ENCODE measurements around the gene LSM14B. TPM values are rescaled to one million over a fixed set of nuclear protein-coding genes. Genes with fewer than 3 reads are reported as not detected.
A peak's percentile ranks its signal among the peaks of the same experiment; 100 is the strongest.

Gene LSM14B
- total RNA-seq, 1 donor from 2014 or later: 32.7 TPM

DNA sequence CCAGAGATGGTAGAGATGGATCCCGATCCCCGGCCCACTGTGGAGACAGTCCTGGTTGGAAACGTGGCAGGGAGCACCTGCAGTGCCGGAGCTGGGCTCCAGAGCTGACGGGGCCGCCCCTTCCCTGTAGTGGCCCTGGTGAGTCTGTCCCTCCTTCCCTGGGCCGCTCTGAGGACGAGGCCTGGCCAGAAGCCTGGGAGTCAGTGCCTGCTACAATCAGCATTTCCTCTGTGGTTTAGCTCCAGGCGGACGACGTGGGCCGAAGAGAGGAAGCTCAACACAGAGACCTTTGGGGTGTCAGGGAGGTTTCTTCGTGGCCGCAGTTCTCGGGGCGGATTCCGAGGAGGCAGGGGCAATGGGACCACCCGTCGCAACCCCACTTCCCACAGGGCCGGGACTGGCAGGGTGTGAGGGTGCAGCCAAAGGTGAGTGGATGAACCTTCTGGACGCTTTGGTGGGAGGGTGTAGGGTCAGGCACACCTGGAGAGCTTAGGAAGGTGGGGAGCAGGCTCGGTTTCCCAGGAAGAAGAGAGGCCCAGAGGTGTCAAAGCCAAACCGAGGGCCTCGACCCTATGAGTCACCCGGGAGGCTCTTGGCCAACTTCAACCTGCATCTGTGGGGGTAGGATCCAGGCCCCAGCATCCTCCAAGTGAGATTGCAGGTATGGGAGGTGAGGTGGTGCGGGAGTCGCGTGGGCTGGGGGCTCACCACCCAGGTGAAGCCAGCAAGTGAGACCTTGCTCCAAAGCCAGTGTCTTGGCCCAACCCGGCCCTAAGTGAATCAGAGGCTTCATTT is 11.0 kb downstream of the LSM14B start:
- DNase-seq: no peak

DNA sequence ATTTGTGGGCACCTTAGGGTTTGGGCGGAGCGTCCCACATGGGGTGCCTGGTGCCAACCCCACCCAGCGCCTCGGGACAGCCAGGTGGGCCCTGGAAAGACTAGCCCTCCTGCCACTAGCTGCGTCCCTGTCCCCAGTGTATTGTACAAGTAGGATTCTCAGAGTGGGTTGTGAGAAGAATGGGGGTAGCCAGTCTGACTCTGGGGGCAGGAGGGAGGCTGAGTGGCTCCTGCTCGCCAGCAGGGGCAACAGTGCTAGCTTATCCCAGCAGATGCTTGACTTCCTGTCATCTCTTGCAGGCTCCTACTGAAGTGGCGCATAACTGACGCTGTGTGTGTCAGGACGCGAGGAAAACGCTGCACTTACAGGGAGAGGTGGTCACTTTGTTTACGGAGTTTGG is 11.6 kb downstream of the LSM14B start:
- no peak for DNase-seq

DNA sequence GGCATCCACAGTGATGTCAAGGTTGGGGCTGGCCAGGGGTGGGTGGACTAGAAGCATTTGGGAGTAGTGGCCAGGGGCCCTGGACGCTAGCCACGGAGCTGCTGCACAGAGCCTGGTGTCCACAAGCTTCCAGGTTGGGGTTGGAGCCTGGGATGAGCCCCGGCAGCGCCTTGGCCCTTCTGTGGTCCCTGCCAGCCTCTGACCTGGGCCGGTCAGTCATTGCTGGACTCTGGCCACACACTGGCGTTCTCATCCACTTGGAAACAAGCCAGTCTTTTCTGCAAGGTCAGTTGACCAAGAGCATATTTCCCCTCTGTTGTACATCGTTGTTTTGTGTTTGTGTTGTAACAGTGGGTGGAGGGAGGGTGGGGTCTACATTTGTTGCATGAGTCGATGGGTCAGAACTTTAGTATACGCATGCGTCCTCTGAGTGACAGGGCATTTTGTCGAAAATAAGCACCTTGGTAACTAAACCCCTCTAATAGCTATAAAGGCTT is 12.5 kb downstream of the LSM14B start:
- no peak for DNase-seq

DNA sequence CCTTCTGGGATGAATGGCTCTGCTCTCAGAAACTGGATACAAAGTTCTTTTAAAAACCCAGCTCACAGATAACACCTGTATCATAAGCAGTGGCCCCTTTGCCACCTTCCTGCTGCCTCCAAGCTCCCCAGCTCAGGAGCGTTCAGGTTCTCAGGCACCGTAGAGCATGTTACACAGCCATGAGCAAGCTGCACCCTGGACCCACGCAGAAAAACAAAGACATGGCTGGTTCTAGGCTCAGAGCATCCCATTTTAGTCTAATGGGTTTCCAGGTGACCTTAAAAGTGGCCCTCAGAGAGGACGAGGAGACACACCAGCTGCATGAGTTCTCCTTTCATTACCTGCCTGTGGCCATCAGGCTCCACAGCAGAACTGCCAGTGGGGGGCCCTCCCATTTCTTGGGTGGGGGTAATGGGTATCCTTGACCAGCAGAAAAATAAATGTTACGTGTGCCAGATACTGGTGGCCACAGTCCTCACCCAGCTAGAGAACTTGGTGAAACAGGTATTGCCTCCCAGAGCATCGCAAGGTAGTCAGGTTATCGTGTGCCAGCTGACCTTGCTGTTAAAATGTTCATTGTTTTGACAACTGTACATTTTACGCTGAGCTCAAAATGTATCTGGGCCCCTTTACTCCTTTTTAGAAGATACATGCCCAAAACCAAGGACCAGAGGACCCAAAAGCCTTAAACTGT is 13.4 kb downstream of the LSM14B start:
- no peak for DNase-seq

DNA sequence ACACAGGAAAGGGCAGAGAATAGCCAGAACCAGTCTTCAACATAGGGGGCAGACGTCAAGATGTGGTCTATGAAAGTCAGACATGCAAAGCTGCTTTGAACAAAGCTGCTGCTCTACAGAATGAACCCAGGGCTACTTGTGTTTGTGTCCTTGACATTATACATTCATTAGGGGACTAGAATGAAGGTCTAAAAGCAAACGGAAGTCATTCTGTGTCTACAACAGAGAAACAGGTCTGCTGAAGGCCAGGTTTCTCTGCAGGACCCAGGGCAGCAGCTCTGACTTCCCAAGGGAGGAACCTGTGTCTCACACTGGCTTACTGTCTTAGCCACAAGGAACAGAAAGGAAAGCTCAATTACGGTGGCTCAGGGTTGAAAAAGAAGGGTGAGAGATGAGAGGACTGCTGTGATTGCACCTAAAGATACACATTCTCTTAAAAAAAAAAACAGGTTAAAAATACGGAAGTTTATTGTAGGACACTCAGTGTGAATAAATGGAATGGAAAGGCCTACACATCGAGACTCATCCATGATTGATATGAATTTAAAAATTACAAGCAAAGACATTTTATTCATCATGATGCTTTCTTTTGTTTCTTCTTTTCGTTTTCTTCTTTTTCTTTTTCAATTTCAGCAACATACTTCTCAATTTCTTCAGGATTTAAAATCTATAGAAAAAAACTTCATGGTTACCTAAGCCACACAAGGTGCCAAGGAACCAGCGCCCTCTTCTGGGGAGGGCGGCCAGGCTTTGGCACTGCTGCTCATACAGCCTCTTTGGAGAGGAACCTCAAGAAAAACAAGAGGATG is 14.2 kb downstream of the LSM14B start:
- DNase-seq: no peak

DNA sequence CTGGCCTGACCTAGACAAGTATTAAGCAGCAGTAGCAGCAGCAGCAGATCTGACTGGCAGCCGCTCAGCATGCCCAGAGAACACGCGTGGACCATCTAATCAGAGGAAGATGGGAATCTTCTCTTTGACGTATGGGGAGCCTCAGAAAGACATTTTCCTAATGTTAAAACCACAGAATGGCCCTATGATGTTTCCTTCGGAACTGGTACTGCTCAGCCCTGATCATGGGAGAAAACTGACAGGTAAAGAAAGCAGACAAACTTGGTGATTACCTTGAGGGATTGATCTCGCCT is 14.8 kb downstream of the LSM14B start:
- no peak for DNase-seq

DNA sequence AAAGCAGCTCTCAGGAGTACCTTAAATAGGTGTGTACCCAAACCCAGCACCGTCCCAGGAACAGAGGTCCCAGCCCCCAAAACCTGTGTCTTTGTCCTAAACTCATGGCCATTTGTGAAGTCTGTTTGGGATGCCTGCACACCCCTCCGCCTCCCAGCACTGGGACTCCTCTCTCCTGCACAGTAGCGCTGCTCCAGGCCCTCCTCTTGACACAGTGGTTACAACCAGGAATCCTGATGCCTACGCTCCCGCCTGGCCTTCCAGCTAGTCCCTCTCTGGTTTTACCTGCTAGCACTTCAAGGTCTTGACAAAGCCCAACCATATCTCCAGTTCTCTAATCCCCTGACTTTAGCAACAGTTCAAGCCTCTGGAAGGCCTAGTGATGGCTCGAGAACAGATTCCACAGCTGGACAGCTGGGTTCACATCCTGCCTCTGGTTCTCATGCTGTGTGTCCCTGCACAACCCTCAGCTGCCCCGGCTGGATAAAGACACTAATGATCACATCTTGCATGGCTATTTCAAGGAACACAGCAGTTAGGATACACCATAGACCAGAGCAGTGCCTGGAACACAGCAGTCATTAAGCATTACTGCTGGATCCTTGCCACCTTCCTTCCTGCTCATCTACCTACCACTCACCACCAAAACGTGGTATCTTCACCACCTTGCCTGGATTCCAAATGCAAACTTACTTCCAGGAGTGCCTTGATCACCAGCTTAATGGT is 15.4 kb downstream of the LSM14B start:
- DNase-seq: no peak

DNA sequence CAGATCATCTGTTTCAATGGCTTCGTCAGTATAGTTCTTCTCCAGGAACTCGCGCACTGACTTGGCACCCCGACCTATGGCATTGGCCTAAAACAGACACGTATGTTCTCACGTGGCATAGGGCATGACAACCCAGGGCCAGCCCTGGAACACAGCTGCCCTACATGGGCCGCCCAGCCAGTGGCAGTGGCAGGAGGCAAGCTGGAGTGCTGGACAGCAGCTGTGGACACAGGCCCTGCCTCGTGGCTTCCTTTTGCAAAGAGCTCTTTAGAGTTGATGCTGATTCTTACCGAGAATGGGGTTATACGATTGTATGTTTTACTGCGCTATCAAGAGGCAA is 15.9 kb downstream of the LSM14B start:
- no peak for DNase-seq

DNA sequence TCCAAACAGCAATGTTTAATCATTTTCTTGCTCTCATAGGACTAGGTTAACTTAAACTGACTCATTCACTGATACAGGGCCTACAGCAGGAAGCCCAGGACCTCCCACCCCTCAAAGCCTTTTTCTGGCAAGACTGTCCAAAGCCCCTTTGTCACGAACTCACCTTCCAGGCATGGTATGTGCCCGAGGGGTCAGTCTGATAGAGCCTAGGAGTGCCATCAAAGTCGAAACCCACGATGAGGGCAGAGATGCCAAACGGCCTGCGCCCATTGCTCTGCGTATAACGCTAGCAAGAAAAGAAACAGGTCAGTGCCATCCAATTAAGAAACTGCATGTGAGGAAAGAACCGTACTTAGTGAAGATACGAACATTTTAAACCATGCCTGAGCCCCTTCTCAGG is 16.6 kb downstream of the LSM14B start:
- DNase-seq: no peak

DNA sequence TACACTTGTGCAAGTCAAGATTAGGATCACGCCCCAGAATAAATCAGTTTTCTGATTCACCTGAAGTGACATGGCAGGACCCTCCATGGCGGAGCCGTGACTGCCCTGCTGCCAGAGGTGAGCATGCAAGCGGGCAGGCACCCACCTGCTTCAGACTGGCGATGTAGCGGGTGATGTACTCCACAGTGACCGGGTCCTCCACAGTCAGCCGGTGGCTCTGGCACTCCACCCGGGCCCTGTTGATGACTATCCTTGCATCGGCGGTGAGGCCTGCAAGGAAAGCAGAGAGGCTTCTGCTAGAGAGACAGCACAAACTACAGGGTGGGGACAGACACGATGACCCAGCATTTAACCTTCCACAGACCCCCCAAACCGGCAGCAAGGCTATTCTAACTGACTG is 17.4 kb downstream of the LSM14B start:
- no peak for DNase-seq

DNA sequence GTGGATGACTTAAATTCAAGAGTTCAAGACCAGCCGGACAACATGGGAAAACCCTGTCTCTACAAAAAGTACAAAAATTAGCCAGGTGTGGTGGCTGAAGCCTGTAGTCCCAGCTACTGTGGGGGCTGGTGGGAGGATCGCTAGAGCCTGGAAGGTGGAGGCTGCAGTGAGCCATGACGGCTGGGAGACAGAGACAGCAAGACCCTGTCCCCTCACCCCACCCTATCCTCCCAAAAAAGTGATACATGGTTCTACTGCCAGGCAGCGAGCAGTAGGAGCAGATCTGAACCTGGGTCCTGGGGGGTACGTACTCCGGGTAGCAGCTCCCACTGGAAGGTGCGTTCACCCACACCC is 18.7 kb downstream of the LSM14B start:
- DNase-seq: no peak

DNA sequence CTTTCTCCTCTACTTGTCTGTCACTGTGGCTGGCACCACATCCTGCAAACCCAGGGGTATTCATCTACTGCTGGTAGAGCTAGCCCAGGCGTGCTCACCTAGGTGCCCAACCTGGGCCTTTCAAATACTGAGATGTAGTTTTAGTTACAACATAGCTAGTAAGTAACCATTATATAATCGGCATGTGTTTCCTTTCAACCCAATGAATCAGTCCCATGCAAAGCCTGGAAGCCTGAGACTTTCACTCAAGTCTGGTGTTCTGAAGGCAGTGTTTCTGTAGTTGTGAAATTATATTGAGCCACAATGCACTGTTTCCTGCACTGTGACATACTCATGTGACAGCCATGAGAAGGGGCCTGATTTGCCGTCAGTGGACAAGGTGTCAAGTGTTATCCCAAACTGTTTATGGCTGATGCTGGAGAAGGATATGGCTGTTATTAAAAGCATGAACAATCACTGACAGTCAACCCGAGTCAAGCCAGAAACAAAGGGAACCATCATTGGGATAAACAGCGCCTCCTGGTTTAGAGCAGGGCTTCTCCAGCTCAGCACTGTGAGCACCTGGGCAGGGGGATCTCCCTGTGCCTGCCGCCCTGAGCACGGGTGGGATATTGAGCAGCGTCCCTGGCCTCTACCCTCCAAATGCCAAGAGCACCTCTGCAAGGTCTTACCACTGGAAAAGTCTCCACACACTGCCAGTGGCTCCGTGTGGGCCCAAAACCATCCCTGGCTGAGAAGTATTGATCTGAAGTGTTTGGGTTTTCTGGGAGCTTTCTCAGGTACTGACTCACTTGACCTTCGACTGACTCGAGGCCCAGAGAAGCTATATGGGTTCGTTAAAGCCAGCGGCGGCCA is 19.3 kb downstream of the LSM14B start:
- DNase-seq: no peak

DNA sequence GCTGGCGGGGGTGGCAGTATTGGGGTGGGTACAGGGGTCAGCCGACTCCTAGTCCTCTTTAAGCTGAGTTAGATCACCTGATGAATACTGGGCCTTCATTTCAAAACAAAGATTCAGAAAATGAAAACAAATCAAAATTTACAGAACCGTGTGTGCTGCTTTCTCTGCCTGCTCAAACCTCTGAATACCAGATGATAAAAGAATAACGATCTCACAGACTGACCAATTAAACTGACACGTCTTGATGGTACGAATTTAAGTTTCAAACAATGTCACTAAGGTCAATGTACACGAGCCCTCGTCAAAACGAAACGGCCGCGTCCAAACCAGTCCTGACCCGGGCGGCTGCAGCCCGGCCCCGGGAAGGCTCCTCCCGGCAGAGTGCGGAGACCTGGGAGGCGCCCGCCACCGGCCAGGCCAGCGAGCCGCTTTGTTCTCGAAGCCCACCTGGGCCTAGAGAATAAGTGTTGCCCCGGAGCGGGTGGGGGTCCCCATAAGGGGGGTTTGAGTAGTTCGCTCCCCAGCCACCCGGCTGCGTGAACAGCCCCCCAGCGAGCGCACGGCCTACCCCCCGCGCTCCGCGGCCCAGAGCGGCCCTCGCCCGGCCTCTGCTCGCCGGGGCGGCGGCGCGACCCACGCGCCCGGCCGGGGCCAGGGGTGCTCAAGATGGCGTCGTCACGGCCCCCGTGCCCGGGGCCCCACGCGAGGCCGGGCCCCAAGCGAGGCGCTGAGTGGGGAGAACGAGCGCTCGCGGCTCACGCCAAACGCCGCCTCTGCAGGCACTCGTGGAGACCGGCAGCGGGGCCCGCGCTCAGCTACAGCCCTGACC is 20.2 kb downstream of the LSM14B start:
- no peak for DNase-seq

DNA sequence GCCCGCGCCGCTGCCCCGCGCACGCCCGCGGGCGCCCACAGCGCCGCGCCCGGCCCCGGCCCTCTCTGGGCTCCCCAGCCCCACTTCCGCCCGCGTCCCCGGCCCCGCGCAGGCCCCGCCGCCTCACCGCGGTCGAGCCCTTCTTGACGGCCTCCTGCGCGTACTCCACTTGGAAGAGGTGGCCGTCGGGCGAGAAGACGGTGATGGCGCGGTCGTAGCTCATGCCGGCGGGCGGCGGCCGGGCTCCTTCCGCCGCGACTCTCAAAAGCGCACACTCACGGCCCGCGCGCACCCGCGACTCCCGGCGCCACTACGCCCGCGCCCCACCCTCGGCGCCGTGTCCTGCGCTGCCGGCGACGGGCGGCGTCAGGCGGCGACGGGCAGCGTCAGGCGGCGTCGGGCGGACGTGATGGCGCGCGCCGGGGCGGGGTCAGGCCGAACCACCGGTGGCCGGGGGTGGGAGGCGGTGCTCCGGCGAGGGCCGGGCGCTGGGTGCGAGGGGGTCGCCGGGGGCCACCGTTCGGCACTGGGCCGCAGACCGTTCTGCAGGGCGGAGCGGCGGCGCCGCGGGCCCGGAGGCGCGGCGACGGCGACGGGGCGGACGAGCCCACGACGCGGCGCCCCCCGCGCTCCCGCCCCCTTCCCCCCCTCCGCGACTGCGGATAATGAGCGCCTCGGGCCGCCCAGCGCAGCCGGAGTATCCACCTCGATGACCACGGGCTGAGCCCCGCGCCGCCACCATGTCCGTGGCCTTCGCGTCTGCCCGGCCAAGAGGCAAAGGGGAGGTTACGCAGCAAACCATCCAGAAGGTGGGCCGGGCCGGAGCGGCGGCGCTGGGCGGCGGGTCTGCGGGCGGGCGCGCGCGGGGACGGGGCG is 21.0 kb downstream of the LSM14B start, which contains the start of the genes PSMA7 and SS18L1:
TSS of gene PSMA7 (minus strand) at position 314 of the 876 bp plus-strand sequence. CDS start at position 223, 91 bp downstream.
TSS of gene SS18L1 (plus strand) at position 689 of the 876 bp plus-strand sequence. CDS start at position 741, 52 bp downstream.
- DNase-seq: peak; percentile 75

DNA sequence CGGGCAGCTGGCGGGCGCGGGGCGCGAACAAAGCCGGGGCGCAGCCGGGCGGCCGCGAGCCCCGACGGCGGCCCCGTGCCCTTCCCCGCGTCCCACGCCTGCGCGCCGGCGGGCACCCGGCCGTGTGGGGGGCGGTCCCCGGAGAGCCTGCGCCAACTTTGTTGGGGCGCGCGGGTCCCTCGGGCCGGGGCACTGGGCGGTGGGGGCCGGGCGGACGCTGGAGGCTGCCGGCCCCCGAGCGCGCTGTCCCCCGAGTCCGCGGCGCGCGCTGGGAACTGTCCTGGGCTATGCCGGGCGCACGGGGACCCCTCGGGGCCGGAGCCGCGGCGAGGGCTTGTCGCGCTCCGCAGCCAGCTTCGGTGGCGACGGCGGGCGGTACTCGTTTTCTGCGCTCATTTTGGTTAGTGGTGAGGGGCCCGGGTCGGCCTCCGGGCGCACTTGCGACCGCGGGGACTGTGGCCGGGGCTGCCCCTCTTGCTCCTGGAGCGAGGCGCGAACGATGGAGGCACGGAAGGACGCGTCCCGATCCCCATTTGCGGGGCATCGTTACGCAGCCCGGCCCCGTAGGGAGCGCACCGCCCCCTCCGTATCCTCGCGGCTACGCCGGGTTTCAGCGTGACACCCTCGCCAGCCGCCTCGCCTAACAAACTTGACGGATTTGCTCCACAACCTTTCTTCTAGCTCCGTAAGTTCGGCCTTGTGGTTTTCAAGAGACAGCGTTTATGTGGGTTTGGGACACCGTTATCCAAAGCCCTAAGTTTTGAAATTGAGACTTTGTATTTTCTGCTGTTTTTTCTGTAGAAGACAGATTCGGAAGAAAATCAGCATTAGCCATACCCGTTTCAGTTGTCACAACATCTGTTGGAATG is 21.9 kb downstream of the LSM14B start:
- no peak for DNase-seq

DNA sequence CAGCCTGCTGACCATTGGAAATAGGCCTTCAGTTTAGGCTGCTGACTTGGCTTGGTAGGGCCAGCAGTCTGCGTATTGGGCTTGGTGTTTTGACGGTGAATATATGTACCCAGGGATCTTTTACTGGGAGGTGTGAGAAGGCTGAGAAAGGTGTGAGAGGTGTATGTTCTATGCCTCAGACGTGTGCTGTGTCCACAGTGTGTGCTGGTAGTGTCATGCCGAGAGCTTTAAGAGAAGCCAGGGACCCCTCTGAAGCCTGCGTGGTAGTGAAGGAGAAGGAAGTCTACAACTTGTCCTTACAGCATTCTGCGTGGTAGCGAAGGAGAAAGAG is 23.4 kb downstream of the LSM14B start:
- DNase-seq: no peak

DNA sequence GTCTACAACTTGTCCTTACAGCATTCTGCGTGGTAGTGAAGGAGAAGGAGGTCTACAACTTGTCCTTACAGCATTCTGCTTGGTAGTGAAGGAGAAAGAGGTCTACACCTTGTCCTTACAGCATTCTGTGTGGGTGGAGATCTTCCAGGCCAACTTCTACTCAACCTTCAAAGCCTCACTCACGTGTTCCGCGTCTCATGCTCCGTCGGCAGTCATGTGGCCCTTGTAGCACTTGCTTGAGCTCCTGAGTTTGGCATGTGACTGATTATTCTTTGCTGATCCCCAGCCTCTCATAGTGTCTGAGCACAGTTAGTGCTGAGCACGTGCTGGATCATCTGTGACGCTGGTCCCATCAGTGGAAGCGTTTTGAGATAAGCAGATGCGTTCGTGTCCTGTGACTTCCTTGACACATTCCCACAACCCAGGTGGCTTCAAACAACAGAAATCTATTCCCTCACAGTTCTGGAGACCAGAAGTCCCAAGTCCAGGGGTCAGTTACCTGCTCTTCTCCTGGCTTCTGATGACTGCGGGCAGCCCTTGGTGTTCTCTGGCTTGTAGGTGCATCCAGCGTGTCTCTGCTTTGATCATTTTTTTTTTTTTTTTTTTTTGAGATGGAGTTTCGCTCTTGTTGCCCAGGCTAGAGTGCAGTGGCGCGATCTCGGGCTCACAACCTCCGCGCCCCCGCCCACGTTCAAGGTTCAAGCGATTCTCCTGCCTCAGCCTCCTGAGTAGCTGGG is 23.9 kb downstream of the LSM14B start:
- no peak for DNase-seq

DNA sequence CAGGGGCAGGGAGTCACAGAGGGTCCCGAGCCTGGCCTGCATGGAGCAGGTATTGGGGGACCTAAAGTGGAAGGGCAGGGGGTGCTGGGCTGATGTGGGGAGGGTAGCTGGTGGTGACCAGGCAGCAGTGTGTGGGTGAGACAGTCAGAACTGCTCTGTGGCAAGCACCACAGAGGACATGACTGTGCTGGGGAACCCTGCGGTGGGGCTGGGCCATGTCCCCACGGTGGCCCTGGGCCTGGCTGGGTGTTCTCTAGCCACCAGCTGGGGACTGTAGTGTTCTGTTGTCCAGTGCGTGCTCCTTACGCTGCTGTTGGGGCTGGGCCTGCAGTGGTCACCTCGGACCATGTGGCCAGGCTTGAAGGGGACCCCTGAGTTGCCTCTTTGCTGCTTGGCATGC is 24.9 kb downstream of the LSM14B start:
- DNase-seq: no peak

Measured in skin of body (tissue), 2 donors.